CD4-positive, CD25-positive, alpha-beta regulatory T cell (primary cell): ENCODE measurements around the gene SH3GL2. TPM values are rescaled to one million over a fixed set of nuclear protein-coding genes. Genes with fewer than 3 reads are reported as not detected.

Source experiments
- ATAC-seq, 2 donors: fragments of 150-1000 bp; cut with Tn5 transposase; one replicate each; pipeline ENCODE4 v1.10.0; 2021; ENCODE audit warnings: low read depth in 2 of 2, moderate number of reproducible peaks in 2 of 2, moderate library complexity in 1 of 2
- DNase-seq, 3 donors: peaks; one replicate each; pipeline versions ENCODE4 v3.0.0 to v3.0.0-alpha.2; 2012 to 2022; ENCODE audit warnings: mixed read lengths in 1 of 3
- H3K27ac ChIP-seq: one replicate; pipeline ENCODE4 v1.7.0; 2013; ENCODE audit warnings: mild to moderate bottlenecking, low read length; ENCODE audit not compliant: insufficient read depth, poor library complexity, severe bottlenecking
- H3K27me3 ChIP-seq: one replicate; pipeline ENCODE4 v1.7.0; 2013; ENCODE audit warnings: low read length; ENCODE audit not compliant: control insufficient read depth, insufficient read depth
- H3K36me3 ChIP-seq: one replicate; pipeline ENCODE4 v1.7.0; 2013; ENCODE audit warnings: mild to moderate bottlenecking, low read length, moderate library complexity; ENCODE audit not compliant: control insufficient read depth, insufficient read depth
- H3K4me1 ChIP-seq: 2 replicates; pipeline ENCODE4 v1.7.0; 2013; ENCODE audit warnings: mild to moderate bottlenecking, low read length; ENCODE audit not compliant: insufficient read depth, control insufficient read depth, poor library complexity, severe bottlenecking
- H3K4me3 ChIP-seq: one replicate; pipeline ENCODE4 v1.7.0; 2013; ENCODE audit warnings: low read depth, mild to moderate bottlenecking, low read length, moderate library complexity
- H3K9me3 ChIP-seq, 2 experiments: 1 replicate in 1 of 2; 2 replicates in 1 of 2; pipeline ENCODE4 v1.7.0; 2013; ENCODE audit warnings: low read length in 2 of 2, mild to moderate bottlenecking in 1 of 2, moderate library complexity in 1 of 2; ENCODE audit not compliant: control insufficient read depth in 2 of 2
- H3K27ac Mint-ChIP-seq, 3 donors: one replicate each; pipeline ENCODE4 v1.8.0; 2020 to 2022; ENCODE audit warnings: mild to moderate bottlenecking in 3 of 3, mixed read lengths in 3 of 3, moderate library complexity in 2 of 3
- H3K27me3 Mint-ChIP-seq: one replicate; pipeline ENCODE4 v1.8.0; 2022; ENCODE audit warnings: mild to moderate bottlenecking, mixed read lengths
- H3K36me3 Mint-ChIP-seq: one replicate; pipeline ENCODE4 v1.8.0; 2020; ENCODE audit warnings: mixed read lengths
- H3K4me1 Mint-ChIP-seq, 4 donors: one replicate each; pipeline ENCODE4 v1.8.0; 2020 to 2022; ENCODE audit warnings: mixed read lengths in 4 of 4, mild to moderate bottlenecking in 1 of 4
- H3K4me3 Mint-ChIP-seq, 4 donors: one replicate each; pipeline ENCODE4 v1.8.0; 2020 to 2022; ENCODE audit warnings: mild to moderate bottlenecking in 4 of 4, mixed read lengths in 4 of 4, moderate library complexity in 3 of 4
- H3K9me3 Mint-ChIP-seq, 7 donors: one replicate each; pipeline ENCODE4 v1.8.0; 2020 to 2022; ENCODE audit warnings: mixed read lengths in 7 of 7, mild to moderate bottlenecking in 3 of 7, moderate library complexity in 2 of 7
- polyA plus RNA-seq, 4 donors: library from polyadenylated mRNA; unstranded; fragments of 300-500 nt; fragmentation: Illumina TruSeq; gene quantifications; one replicate each; pipeline ENCODE4 v1.2.3, GENCODE V29; 2021
- total RNA-seq: library from RNA; stranded (reverse); gene quantifications from one replicate; pipeline ENCODE4 v1.2.3, GENCODE V29; 2022

The SH3GL2 gene
- total and polyA plus RNA-seq, 5 donors from 2014 or later: not detected

GRCh38 chr9:17625644-17626388 lies 47.0 kb downstream of the SH3GL2 start:
- no peak overlapping the region for H3K27ac Mint-ChIP-seq
- Histone ChIP-seq H3K36me3 (no peaks in the 10 kb centered on the region), H3K9me3 (no peaks in the 10 kb centered on the region), H3K4me1 (no peaks in the 10 kb centered on the region), H3K27ac (no peak overlapping the region), H3K27me3 (no peaks in the 10 kb centered on the region), H3K4me3 (no peak overlapping the region)
- no peak for DNase-seq
- no peak overlapping the region for H3K4me3 Mint-ChIP-seq
- peaks cover 4% of the 10 kb centered on the region for H3K27me3 Mint-ChIP-seq
- H3K9me3 Mint-ChIP-seq: peaks cover 0 to 8% (median 3%) of the 10 kb centered on the region in 7 donors
- no peaks in the 10 kb centered on the region for H3K4me1 Mint-ChIP-seq
- ATAC-seq: no peak
- no peaks in the 10 kb centered on the region for H3K36me3 Mint-ChIP-seq

- ATAC-seq (no peak), DNase-seq (no peak)
- no peaks in the 10 kb centered on the region for H3K36me3 Mint-ChIP-seq
- H3K27me3 Mint-ChIP-seq: peaks cover 4% of the 10 kb centered on the region
- H3K27ac ChIP-seq: no peak overlapping the region
- no peaks in the 10 kb centered on the region for H3K9me3 ChIP-seq
- no peaks in the 10 kb centered on the region for H3K4me1 Mint-ChIP-seq
- H3K27me3 ChIP-seq: no peaks in the 10 kb centered on the region
- H3K27ac Mint-ChIP-seq: no peak overlapping the region
- no peaks in the 10 kb centered on the region for H3K4me1 ChIP-seq
- peaks cover 0 to 8% (median 2%) of the 10 kb centered on the region in 7 donors for H3K9me3 Mint-ChIP-seq
- no peak overlapping the region for H3K4me3 ChIP-seq
- H3K4me3 Mint-ChIP-seq: no peak overlapping the region
- no peaks in the 10 kb centered on the region for H3K36me3 ChIP-seq
Measured at GRCh38 chr9:17627641-17628040, 48.8 kb downstream of the SH3GL2 start.

- ATAC-seq (no peak), DNase-seq (no peak)
- Mint-ChIP-seq H3K9me3 (peaks cover 0 to 7% (median under 1%) of the 10 kb centered on the region in 7 donors), H3K36me3 (no peaks in the 10 kb centered on the region), H3K27ac (no peak overlapping the region), H3K4me3 (no peak overlapping the region), H3K4me1 (no peaks in the 10 kb centered on the region), H3K27me3 (peaks cover 4% of the 10 kb centered on the region)
- H3K9me3 ChIP-seq: no peaks in the 10 kb centered on the region
- no peak overlapping the region for H3K27ac ChIP-seq
- no peak overlapping the region for H3K4me3 ChIP-seq
- no peaks in the 10 kb centered on the region for H3K27me3 ChIP-seq
- H3K36me3 ChIP-seq: no peaks in the 10 kb centered on the region
- no peaks in the 10 kb centered on the region for H3K4me1 ChIP-seq
Measured at GRCh38 chr9:17628624-17629023, 49.8 kb downstream of the SH3GL2 start.

GRCh38 chr9:17630531-17630949 lies 51.7 kb downstream of the SH3GL2 start:
- no peak overlapping the region for H3K27ac Mint-ChIP-seq
- Histone ChIP-seq H3K4me1 (no peaks in the 10 kb centered on the region), H3K27me3 (no peaks in the 10 kb centered on the region), H3K36me3 (no peaks in the 10 kb centered on the region), H3K27ac (no peak overlapping the region), H3K9me3 (peaks cover 0 to 3% of the 10 kb centered on the region in 2 experiments), H3K4me3 (no peak overlapping the region)
- DNase-seq (no peak), ATAC-seq (no peak)
- H3K4me3 Mint-ChIP-seq: no peak overlapping the region
- peaks cover 0 to 9% (median 0%) of the 10 kb centered on the region in 7 donors for H3K9me3 Mint-ChIP-seq
- no peaks in the 10 kb centered on the region for H3K27me3 Mint-ChIP-seq
- H3K4me1 Mint-ChIP-seq: no peaks in the 10 kb centered on the region
- no peaks in the 10 kb centered on the region for H3K36me3 Mint-ChIP-seq

GRCh38 chr9:17631396-17631795 lies 52.5 kb downstream of the SH3GL2 start:
- Mint-ChIP-seq H3K4me1 (no peaks in the 10 kb centered on the region), H3K4me3 (no peak overlapping the region), H3K36me3 (no peaks in the 10 kb centered on the region), H3K9me3 (peaks cover 0 to 9% (median 2%) of the 10 kb centered on the region in 7 donors), H3K27ac (no peak overlapping the region), H3K27me3 (no peaks in the 10 kb centered on the region)
- H3K9me3 ChIP-seq: peaks cover 0 to 3% of the 10 kb centered on the region in 2 experiments
- no peak overlapping the region for H3K4me3 ChIP-seq
- H3K4me1 ChIP-seq: no peaks in the 10 kb centered on the region
- ATAC-seq: no peak
- H3K27me3 ChIP-seq: no peaks in the 10 kb centered on the region
- no peaks in the 10 kb centered on the region for H3K36me3 ChIP-seq
- no peak overlapping the region for H3K27ac ChIP-seq
- DNase-seq: no peak

GRCh38 chr9:17632994-17633393 lies 54.1 kb downstream of the SH3GL2 start:
- Histone ChIP-seq H3K4me1 (no peaks in the 10 kb centered on the region), H3K9me3 (peaks cover 0 to 3% of the 10 kb centered on the region in 2 experiments), H3K27me3 (no peaks in the 10 kb centered on the region), H3K36me3 (no peaks in the 10 kb centered on the region), H3K4me3 (no peak overlapping the region), H3K27ac (no peak overlapping the region)
- no peak overlapping the region for H3K27ac Mint-ChIP-seq
- DNase-seq (no peak), ATAC-seq (no peak)
- H3K36me3 Mint-ChIP-seq: no peaks in the 10 kb centered on the region
- H3K27me3 Mint-ChIP-seq: no peaks in the 10 kb centered on the region
- H3K4me3 Mint-ChIP-seq: no peak overlapping the region
- H3K4me1 Mint-ChIP-seq: no peaks in the 10 kb centered on the region
- peaks cover 0 to 9% (median 1%) of the 10 kb centered on the region in 7 donors for H3K9me3 Mint-ChIP-seq

- H3K4me1 Mint-ChIP-seq: no peaks in the 10 kb centered on the region
- no peaks in the 10 kb centered on the region for H3K36me3 Mint-ChIP-seq
- Histone ChIP-seq H3K27ac (no peak overlapping the region), H3K4me1 (no peaks in the 10 kb centered on the region), H3K9me3 (peaks cover 0 to 3% of the 10 kb centered on the region in 2 experiments), H3K36me3 (no peaks in the 10 kb centered on the region), H3K27me3 (no peaks in the 10 kb centered on the region), H3K4me3 (no peak overlapping the region)
- H3K9me3 Mint-ChIP-seq: peaks cover 0 to 9% (median 2%) of the 10 kb centered on the region in 7 donors
- no peaks in the 10 kb centered on the region for H3K27me3 Mint-ChIP-seq
- H3K4me3 Mint-ChIP-seq: no peak overlapping the region
- DNase-seq: no peak
- ATAC-seq: no peak
- no peak overlapping the region for H3K27ac Mint-ChIP-seq
Measured at GRCh38 chr9:17635115-17635890, 56.4 kb downstream of the SH3GL2 start.
